Measurements from ENCODE around the gene SLC4A1AP. TPM values are rescaled to one million over a fixed set of nuclear protein-coding genes. Genes with fewer than 3 reads are reported as not detected.

SLC4A1AP gene
- total RNA-seq, 1 donor = 31.1 TPM

- no peak for DNase-seq (ENCODE audit: low read depth)
- H3K4me3 ChIP-seq (ENCODE audit: low read depth, low read length) = no peak overlapping the region
- TF ChIP-seq CTCF (IDR thresholded peaks at IDR 0.05; ENCODE audit: insufficient read depth, low read depth, low read length) = no peak
These were observed 21.9 kb downstream of the SLC4A1AP start for GRCh38 chr2:27685577-27685976.

- no peak for DNase-seq (ENCODE audit: low read depth)
- no peak overlapping the region for H3K4me3 ChIP-seq (ENCODE audit: low read depth, low read length)
- TF ChIP-seq CTCF (IDR thresholded peaks at IDR 0.05; ENCODE audit: insufficient read depth, low read depth, low read length) = no peak
These were observed 23.5 kb downstream of the SLC4A1AP start for GRCh38 chr2:27687232-27687631.

GRCh38 chr2:27689424-27689823, 25.7 kb downstream of the SLC4A1AP start:
- no peak for DNase-seq (ENCODE audit: low read depth)
- TF ChIP-seq CTCF (IDR thresholded peaks at IDR 0.05; ENCODE audit: insufficient read depth, low read depth, low read length) = no peak

GRCh38 chr2:27690052-27690451, 26.4 kb downstream of the SLC4A1AP start:
- H3K4me3 ChIP-seq (ENCODE audit: low read depth, low read length) = no peak overlapping the region
- DNase-seq (ENCODE audit: low read depth) = no peak
- TF ChIP-seq CTCF (IDR thresholded peaks at IDR 0.05; ENCODE audit: insufficient read depth, low read depth, low read length) = no peak

More at GRCh38 chr2:27689424-27689823, 25.7 kb downstream of the SLC4A1AP start:
- no peak overlapping the region for H3K4me3 ChIP-seq (ENCODE audit: low read depth, low read length)

GRCh38 chr2:27697660-27698059, 34.0 kb downstream of the SLC4A1AP start:
- no peak overlapping the region for H3K4me3 ChIP-seq (ENCODE audit: low read depth, low read length)
- no peak for DNase-seq (ENCODE audit: low read depth)
- no peak for TF ChIP-seq CTCF (IDR thresholded peaks at IDR 0.05; ENCODE audit: insufficient read depth, low read depth, low read length)

GRCh38 chr2:27701676-27702075, 38.0 kb downstream of the SLC4A1AP start:
- H3K4me3 ChIP-seq (ENCODE audit: low read depth, low read length) = no peak overlapping the region
- TF ChIP-seq CTCF (IDR thresholded peaks at IDR 0.05; ENCODE audit: insufficient read depth, low read depth, low read length) = no peak
- DNase-seq (ENCODE audit: low read depth) = no peak

- no peak for DNase-seq (ENCODE audit: low read depth)
- H3K4me3 ChIP-seq (ENCODE audit: low read depth, low read length) = no peak overlapping the region
- TF ChIP-seq CTCF (IDR thresholded peaks at IDR 0.05; ENCODE audit: insufficient read depth, low read depth, low read length) = no peak
These were observed 38.6 kb downstream of the SLC4A1AP start for GRCh38 chr2:27702302-27702701.

All from fibroblast of villous mesenchyme (primary cell).